K562 (cell line): ENCODE measurements around the gene LCA5L. TPM values are rescaled to one million over a fixed set of nuclear protein-coding genes. Genes with fewer than 3 reads are reported as not detected.

Experiments used
- BRF1 ChIP-seq: IDR thresholded peaks from 3 replicates; pipeline ENCODE4 v1.6.1; 2011; ENCODE audit warnings: borderline replicate concordance, mild to moderate bottlenecking; ENCODE audit not compliant: insufficient read length; ENCODE audit errors: extremely low read depth
- KDM2B ChIP-seq: fragments of 250-450 bp; sonication (Bioruptor Pico); IDR thresholded peaks from 2 replicates; pipeline ENCODE4 v1.8.0; 2021; ENCODE audit warnings: mild to moderate bottlenecking, moderate library complexity
- LCOR ChIP-seq: sonication (generic); formaldehyde crosslinking; IDR thresholded peaks from 2 replicates; pipeline ENCODE4 v1.8.0; 2022; ENCODE audit warnings: mild to moderate bottlenecking, missing genetic modification reagents
- MTF1 ChIP-seq: fragments of 250-450 bp; sonication (Bioruptor Pico); IDR thresholded peaks from 2 replicates; pipeline ENCODE4 v1.9.0; 2021; ENCODE audit warnings: moderate library complexity, mild to moderate bottlenecking, inconsistent platforms, borderline replicate concordance
- NCOR1 ChIP-seq: fragments of 450-650 bp; IDR thresholded peaks from 2 replicates; pipeline ENCODE4 v1.6.1; 2016; ENCODE audit warnings: mild to moderate bottlenecking, moderate library complexity
- RAD21 ChIP-seq, 2 experiments: fragments of 250-450 bp in 1 of 2; fragments of 450-650 bp in 1 of 2; sonication (Bioruptor Pico) in 1 of 2; formaldehyde crosslinking in 1 of 2; IDR thresholded peaks in 1 of 2; conservative IDR thresholded peaks in 1 of 2; 2 replicates each; pipeline versions ENCODE4 v1.4.0 to v1.8.0; 2020 to 2022; ENCODE audit warnings: mild to moderate bottlenecking in 2 of 2, moderate library complexity in 1 of 2
- SRSF3 ChIP-seq: fragments of 200-400 bp; formaldehyde crosslinking; IDR thresholded peaks from 2 replicates; pipeline ENCODE4 v1.6.1; 2016; ENCODE audit warnings: mild to moderate bottlenecking, low read length, moderate library complexity; ENCODE audit not compliant: insufficient read depth
- TCF15 ChIP-seq: fragments of 250-450 bp; sonication (Bioruptor Pico); IDR thresholded peaks from 2 replicates; pipeline ENCODE4 v1.8.0; 2022; ENCODE audit warnings: moderate library complexity, mild to moderate bottlenecking, inconsistent platforms
- TCF3 ChIP-seq: sonication (generic); formaldehyde crosslinking; IDR thresholded peaks from 2 replicates; pipeline ENCODE4 v1.4.0; 2020; ENCODE audit warnings: mild to moderate bottlenecking, missing genetic modification reagents
- ZBTB40 ChIP-seq, 2 experiments: fragments of 450-650 bp in 1 of 2; sonication (generic) in 1 of 2; formaldehyde crosslinking in 1 of 2; IDR thresholded peaks; 2 replicates each; pipeline versions ENCODE4 v1.7.1 to v1.9.0; 2016 to 2022; ENCODE audit warnings: inconsistent platforms in 1 of 2, mild to moderate bottlenecking in 1 of 2, missing genetic modification reagents in 1 of 2
- ZBTB8A ChIP-seq: fragments of 450-650 bp; IDR thresholded peaks from 2 replicates; pipeline ENCODE4 v1.6.1; 2018; ENCODE audit warnings: mild to moderate bottlenecking, moderate library complexity; ENCODE audit not compliant: partially characterized antibody
- ZFP1 ChIP-seq: fragments of 450-650 bp; formaldehyde crosslinking; IDR thresholded peaks from 2 replicates; pipeline ENCODE4 v1.4.0; 2020; ENCODE audit warnings: mild to moderate bottlenecking, mixed read lengths
- ZNF140 ChIP-seq: fragments of 250-450 bp; sonication (Bioruptor Pico); IDR thresholded peaks from 2 replicates; pipeline ENCODE4 v1.8.0; 2021; ENCODE audit warnings: moderate library complexity, mild to moderate bottlenecking, inconsistent platforms
- ZNF239 ChIP-seq: fragments of 250-450 bp; sonication (Bioruptor Pico); IDR thresholded peaks from 2 replicates; pipeline ENCODE4 v1.4.0; 2020; ENCODE audit warnings: mild to moderate bottlenecking
- ZNF583 ChIP-seq: fragments of 250-450 bp; sonication (Bioruptor Pico); IDR thresholded peaks from 2 replicates; pipeline ENCODE4 v1.4.0; 2020
- ZNF75A ChIP-seq: fragments of 450-650 bp; formaldehyde crosslinking; IDR thresholded peaks from 2 replicates; pipeline ENCODE4 v1.4.0; 2020; ENCODE audit warnings: mild to moderate bottlenecking
- ZZZ3 ChIP-seq: fragments of 450-650 bp; IDR thresholded peaks from 2 replicates; pipeline ENCODE4 v1.6.1; 2016; ENCODE audit warnings: antibody characterized with exemption, mild to moderate bottlenecking, moderate library complexity
- polyA plus RNA-seq, 8 experiments: library from polyadenylated mRNA; depleted of rRNA in 4 of 8; stranded (reverse) in 5 of 8; unstranded in 3 of 8; fragments of >200 nt; fragmentation: Nextera tagmentation in 2 of 8; fragmentation: Illumina TruSeq in 1 of 8; extraction: Ambion mirVana in 2 of 8; extraction: Trizol in 1 of 8; gene quantifications; 2 replicates each; pipeline versions ENCODE4 v1.2.1 to v1.2.3, GENCODE V29; 2011 to 2014; ENCODE audit warnings: inconsistent platforms in 1 of 8, missing spikeins in 1 of 8
- total RNA-seq, 7 experiments: library from RNA; depleted of rRNA in 6 of 7; stranded (reverse); fragments of >200 nt in 6 of 7; fragmentation: Illumina TruSeq in 2 of 7; extraction: Trizol in 2 of 7; gene quantifications; 2 replicates each; pipeline versions ENCODE4 v1.2.1 to v1.2.3, GENCODE V29; 2011 to 2021; ENCODE audit warnings: low replicate concordance in 1 of 7

Gene LCA5L
- total and polyA plus RNA-seq, 9 of the 15 experiments (the other 6 are each of a cell fraction or from before 2014, with no cell fraction given), result 1.8 to 4.9 (median 3.8) TPM

- TF ChIP-seq RAD21 (CRISPR knock-in tag; conservative IDR thresholded peaks at IDR 0.05 in 1 of 2, IDR thresholded peaks at IDR 0.05 in 1 of 2) (peak in 1 of 2 experiments; percentile 12; a peak in 2 of 4 replicates), SRSF3 (no peak), NCOR1 (no peak), ZFP1 (CRISPR knock-in tag) (no peak), ZBTB40 (IDR thresholded peaks at IDR 0.05) (no peak; the same call in 1 of the 2 replicates), ZBTB40 (CRISPR knock-in tag; IDR thresholded peaks at IDR 0.05) (no peak), BRF1 (no peak), ZNF239 (no peak), ZZZ3 (no peak), ZNF583 (CRISPR knock-in tag) (no peak), TCF15 (CRISPR knock-in tag) (no peak), ZBTB8A (no peak), ZNF140 (CRISPR knock-in tag) (no peak), LCOR (CRISPR knock-in tag) (0 out of 2 replicates have a peak, but pooled peaks have one; percentile 67), ZNF75A (CRISPR knock-in tag) (no peak), TCF3 (CRISPR knock-in tag) (no peak), MTF1 (no peak), KDM2B (CRISPR knock-in tag) (no peak)
These were observed 65.3 kb downstream of the LCA5L start (continued) for GRCh38 chr21:39379986-39380891.
